H1 (cell line): ENCODE results near the gene ANAPC7. TPM values are rescaled to one million over a fixed set of nuclear protein-coding genes. Genes with fewer than 3 reads are reported as not detected.

Experiments used
- CHD7 ChIP-seq: fragments of 300-600 bp; sonication (generic); IDR thresholded peaks from 2 replicates; pipeline ENCODE4 v1.7.1; 2012; ENCODE audit warnings: low read length, moderate library complexity, mild to moderate bottlenecking, inconsistent platforms; ENCODE audit not compliant: insufficient replicate concordance
- EZH2 ChIP-seq: fragments of 200-600 bp; sonication (generic); IDR thresholded peaks from 2 replicates; pipeline ENCODE4 v1.7.1; 2012; ENCODE audit warnings: low read depth, mild to moderate bottlenecking, moderate library complexity, low read length, inconsistent platforms; ENCODE audit not compliant: severe bottlenecking
- HDAC6 ChIP-seq: IDR thresholded peaks from one replicate; pipeline ENCODE4 v1.7.1; 2012; ENCODE audit warnings: low read depth, mild to moderate bottlenecking, inconsistent platforms, low read length, moderate library complexity
- MAFK ChIP-seq: IDR thresholded peaks from 2 replicates; pipeline ENCODE4 v1.6.1; 2012; ENCODE audit warnings: low read depth, mild to moderate bottlenecking, improper control_type of control experiment, low read length
- RBBP5 ChIP-seq: IDR thresholded peaks from 2 replicates; pipeline ENCODE4 v1.7.1; 2012; ENCODE audit warnings: low read depth, mild to moderate bottlenecking, inconsistent platforms, low read length, moderate library complexity, borderline replicate concordance
- SIRT6 ChIP-seq: IDR thresholded peaks from one replicate; pipeline ENCODE4 v1.7.1; 2012; ENCODE audit warnings: low read length, inconsistent platforms
- SUZ12 ChIP-seq: fragments of 200-600 bp; sonication (generic); IDR thresholded peaks from 2 replicates; pipeline ENCODE4 v1.6.1; 2012; ENCODE audit warnings: mild to moderate bottlenecking, inconsistent platforms, low read length, moderate library complexity, mixed read lengths
- YY1 ChIP-seq: IDR thresholded peaks from 2 replicates; pipeline ENCODE4 v1.6.1; 2011; ENCODE audit warnings: low read depth, mild to moderate bottlenecking, low read length
- polyA plus RNA-seq, 7 experiments: library from polyadenylated mRNA; depleted of rRNA in 3 of 7; stranded (reverse) in 5 of 7; unstranded in 2 of 7; fragments of >200 nt in 5 of 7; fragments of 200-250 nt in 2 of 7; gene quantifications; 1 replicate in 5 of 7; 2 replicates in 1 of 7; 4 replicates in 1 of 7; pipeline versions ENCODE4 v1.2.1 to v1.2.3, GENCODE V29; 2011 to 2013; ENCODE audit warnings: missing spikeins in 2 of 7, mixed read lengths in 2 of 7
- total RNA-seq: library from RNA; stranded (reverse); fragmentation: NEBNext Ultra II Directional; extraction: Animal tissue kit (Norgen Biotek cat#: 25700); gene quantifications from 2 replicates; pipeline ENCODE4 v1.2.1, GENCODE V29; 2021
- TF ChIP-seq, protein P1 (sequence below): IDR thresholded peaks from 2 replicates; pipeline ENCODE4 v1.6.1; 2012; ENCODE audit warnings: inconsistent platforms

Gene ANAPC7
- total and polyA plus RNA-seq, 2 of the 8 experiments (the other 6 are each of a cell fraction or from before 2014, with no cell fraction given): 72.8 to 105 TPM

DNA sequence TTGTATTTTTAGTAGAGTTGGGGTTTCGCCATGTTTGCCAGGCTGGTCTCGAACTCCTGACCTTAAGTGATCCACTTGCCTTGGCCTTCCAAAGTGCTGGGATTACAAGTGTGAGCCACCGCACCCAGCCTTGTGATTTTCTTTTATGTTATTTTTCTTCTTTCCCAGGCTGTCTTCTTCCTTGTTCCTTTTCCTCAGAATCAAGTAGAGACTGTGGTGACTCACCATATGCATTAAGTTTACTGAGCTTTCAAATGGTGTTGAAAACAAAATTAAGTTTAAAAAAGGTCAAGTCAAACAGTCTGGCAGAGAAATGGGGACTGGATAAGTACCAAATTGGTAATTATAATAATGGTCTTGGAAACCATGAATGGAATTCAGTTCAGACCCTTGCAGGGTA lies 40.9 kb upstream of the ANAPC7 start (continued):
- TF ChIP-seq CHD7 (no peak), RBBP5 (no peak), SIRT6 (no peak), MAFK (no peak), EZH2 (no peak), YY1 (no peak), SUZ12 (no peak), HDAC6 (no peak)
- TF ChIP-seq, protein P1, sequence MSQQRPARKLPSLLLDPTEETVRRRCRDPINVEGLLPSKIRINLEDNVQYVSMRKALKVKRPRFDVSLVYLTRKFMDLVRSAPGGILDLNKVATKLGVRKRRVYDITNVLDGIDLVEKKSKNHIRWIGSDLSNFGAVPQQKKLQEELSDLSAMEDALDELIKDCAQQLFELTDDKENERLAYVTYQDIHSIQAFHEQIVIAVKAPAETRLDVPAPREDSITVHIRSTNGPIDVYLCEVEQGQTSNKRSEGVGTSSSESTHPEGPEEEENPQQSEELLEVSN: no peak
